Measurements from ENCODE around the gene TMEM245.

- no peak for TF ChIP-seq POLR2A (IDR thresholded peaks at IDR 0.05)
- TF ChIP-seq CTCF (IDR thresholded peaks at IDR 0.05), result no peak
These were observed 1.6 kb upstream of the TMEM245 start for GRCh38 chr9:109121232-109121796.
